H1 (cell line): ENCODE measurements around the gene ADCK1.

Source experiments
- CREB1 ChIP-seq: IDR thresholded peaks from 2 replicates; pipeline ENCODE4 v1.6.1; 2012; ENCODE audit warnings: inconsistent platforms
- CTCF ChIP-seq, 3 experiments: IDR thresholded peaks; 1 replicate in 2 of 3; 2 replicates in 1 of 3; pipeline versions ENCODE4 v1.5.1 to v1.6.1; 2011; ENCODE audit warnings: low read length in 3 of 3, mild to moderate bottlenecking in 3 of 3, inconsistent platforms in 2 of 3, low read depth in 1 of 3, moderate library complexity in 1 of 3; ENCODE audit not compliant: insufficient read depth in 1 of 3; ENCODE audit errors: control extremely low read depth in 1 of 3
- POLR2A ChIP-seq, 2 experiments: IDR thresholded peaks; 1 replicate in 1 of 2; 2 replicates in 1 of 2; pipeline ENCODE4 v1.6.1; 2011; ENCODE audit warnings: low read depth in 2 of 2, low read length in 2 of 2, mild to moderate bottlenecking in 2 of 2; ENCODE audit errors: control extremely low read depth in 1 of 2
- POLR2AphosphoS5 ChIP-seq: IDR thresholded peaks from 2 replicates; pipeline ENCODE4 v1.6.1; 2011; ENCODE audit warnings: low read depth, low read length
- SIN3A ChIP-seq, 2 experiments: IDR thresholded peaks in 1 of 2; conservative IDR thresholded peaks in 1 of 2; 2 replicates each; pipeline ENCODE4 v1.6.1; 2011 to 2012; ENCODE audit warnings: low read length in 2 of 2, improper control_type of control experiment in 1 of 2, low read depth in 1 of 2, mild to moderate bottlenecking in 1 of 2
- SP2 ChIP-seq: IDR thresholded peaks from 2 replicates; pipeline ENCODE4 v1.6.1; 2012; ENCODE audit warnings: mild to moderate bottlenecking, low read length, inconsistent platforms
- TAF1 ChIP-seq: IDR thresholded peaks from 2 replicates; pipeline ENCODE4 v1.6.1; 2011; ENCODE audit warnings: mild to moderate bottlenecking, low read depth, low read length
- TEAD4 ChIP-seq: IDR thresholded peaks from 2 replicates; pipeline ENCODE4 v1.6.1; 2012; ENCODE audit warnings: low read depth, low read length, inconsistent platforms, mixed read lengths
- USF2 ChIP-seq: IDR thresholded peaks from 2 replicates; pipeline ENCODE4 v1.6.1; 2011; ENCODE audit warnings: low read length, improper control_type of control experiment

DNA sequence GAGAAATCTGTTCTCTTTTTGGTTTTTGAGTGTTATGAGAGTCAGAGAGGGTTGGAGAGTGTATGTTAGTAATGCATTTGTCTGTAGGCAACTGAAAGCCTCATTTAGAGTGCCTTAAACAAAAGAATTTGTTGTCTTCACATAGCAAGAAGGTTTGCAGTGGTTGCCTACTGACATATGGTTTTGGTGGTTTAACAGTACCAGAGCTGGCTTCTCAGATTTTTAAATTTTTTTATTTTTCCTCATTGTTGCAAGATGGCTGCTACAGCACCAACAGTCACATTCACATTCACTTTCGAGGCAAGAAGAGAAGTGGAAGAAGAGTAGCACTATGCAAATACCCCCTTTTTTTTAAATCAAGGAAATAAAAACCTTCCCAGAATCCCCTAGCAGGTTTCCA, 106.5 kb downstream of the ADCK1 start:
- TF ChIP-seq USF2 (no peak), SP2 (no peak), SIN3A (conservative IDR thresholded peaks at IDR 0.05 in 1 of 2, IDR thresholded peaks at IDR 0.05 in 1 of 2; ENCODE audit: low read depth in 1 of 2, low read length in 2 of 2) (no peak), TAF1 (no peak), CTCF (IDR thresholded peaks at IDR 0.05; ENCODE audit: control extremely low read depth in 1 of 3, insufficient read depth in 1 of 3, low read depth in 1 of 3, low read length in 3 of 3) (no peak), POLR2A (IDR thresholded peaks at IDR 0.05; ENCODE audit: control extremely low read depth in 1 of 2, low read depth in 2 of 2, low read length in 2 of 2) (no peak), CREB1 (no peak), POLR2AphosphoS5 (no peak), TEAD4 (no peak)
